Parathyroid adenoma (tissue), 2 donors: ENCODE results near the gene IKBKG.

ENCODE experiments used
- H2AFZ ChIP-seq: fragments of 300-600 bp; sonication (generic); one replicate; pipeline ENCODE4 v1.7.0; 2017; ENCODE audit warnings: antibody characterized with exemption, mild to moderate bottlenecking
- H3K27ac ChIP-seq: fragments of 300-600 bp; sonication (generic); one replicate; pipeline ENCODE4 v1.7.0; 2017
- H3K27me3 ChIP-seq: fragments of 300-600 bp; sonication (generic); one replicate; pipeline ENCODE4 v1.7.0; 2017; ENCODE audit warnings: low read length; ENCODE audit not compliant: control insufficient read depth, insufficient read depth
- H3K36me3 ChIP-seq: fragments of 300-600 bp; sonication (generic); one replicate; pipeline ENCODE4 v1.7.0; 2017; ENCODE audit warnings: low read length; ENCODE audit not compliant: control insufficient read depth, insufficient read depth
- H3K4me1 ChIP-seq: fragments of 300-600 bp; sonication (generic); one replicate; pipeline ENCODE4 v1.7.0; 2017; ENCODE audit warnings: control low read depth
- H3K4me2 ChIP-seq: fragments of 300-600 bp; sonication (generic); one replicate; pipeline ENCODE4 v1.7.0; 2017; ENCODE audit warnings: low read length
- H3K4me3 ChIP-seq: fragments of 300-600 bp; sonication (generic); one replicate; pipeline ENCODE4 v1.7.0; 2017; ENCODE audit warnings: low read depth, low read length
- H3K79me2 ChIP-seq: fragments of 300-600 bp; sonication (generic); one replicate; pipeline ENCODE4 v1.7.0; 2017; ENCODE audit warnings: control low read depth
- H3K9ac ChIP-seq: fragments of 300-600 bp; sonication (generic); one replicate; pipeline ENCODE4 v1.7.0; 2017; ENCODE audit warnings: mild to moderate bottlenecking
- H3K9me3 ChIP-seq: fragments of 300-600 bp; sonication (generic); one replicate; pipeline ENCODE4 v1.7.0; 2017; ENCODE audit warnings: low read length; ENCODE audit not compliant: control insufficient read depth
- TF ChIP-seq, protein P1 (sequence below): fragments of 300-600 bp; sonication (generic); IDR thresholded peaks from one replicate; pipeline ENCODE4 v1.7.0; 2017; ENCODE audit warnings: antibody characterized with exemption, mild to moderate bottlenecking
- donor health status: primary hyperparathyroidism.

Gene IKBKG

GRCh38 chrX:154506483-154507332 lies 40.7 kb upstream of the IKBKG start:
- Histone ChIP-seq H3K9ac (no peak overlapping the region), H3K79me2 (no peaks in the 10 kb centered on the region), H3K27me3 (no peaks in the 10 kb centered on the region), H2AFZ (no peak overlapping the region), H3K9me3 (no peaks in the 10 kb centered on the region), H3K4me3 (no peak overlapping the region), H3K4me1 (no peaks in the 10 kb centered on the region), H3K27ac (no peak overlapping the region), H3K4me2 (no peak overlapping the region), H3K36me3 (no peaks in the 10 kb centered on the region)
- TF ChIP-seq, protein P1, sequence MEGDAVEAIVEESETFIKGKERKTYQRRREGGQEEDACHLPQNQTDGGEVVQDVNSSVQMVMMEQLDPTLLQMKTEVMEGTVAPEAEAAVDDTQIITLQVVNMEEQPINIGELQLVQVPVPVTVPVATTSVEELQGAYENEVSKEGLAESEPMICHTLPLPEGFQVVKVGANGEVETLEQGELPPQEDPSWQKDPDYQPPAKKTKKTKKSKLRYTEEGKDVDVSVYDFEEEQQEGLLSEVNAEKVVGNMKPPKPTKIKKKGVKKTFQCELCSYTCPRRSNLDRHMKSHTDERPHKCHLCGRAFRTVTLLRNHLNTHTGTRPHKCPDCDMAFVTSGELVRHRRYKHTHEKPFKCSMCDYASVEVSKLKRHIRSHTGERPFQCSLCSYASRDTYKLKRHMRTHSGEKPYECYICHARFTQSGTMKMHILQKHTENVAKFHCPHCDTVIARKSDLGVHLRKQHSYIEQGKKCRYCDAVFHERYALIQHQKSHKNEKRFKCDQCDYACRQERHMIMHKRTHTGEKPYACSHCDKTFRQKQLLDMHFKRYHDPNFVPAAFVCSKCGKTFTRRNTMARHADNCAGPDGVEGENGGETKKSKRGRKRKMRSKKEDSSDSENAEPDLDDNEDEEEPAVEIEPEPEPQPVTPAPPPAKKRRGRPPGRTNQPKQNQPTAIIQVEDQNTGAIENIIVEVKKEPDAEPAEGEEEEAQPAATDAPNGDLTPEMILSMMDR, result no peak

GRCh38 chrX:154507673-154508383 lies 39.6 kb upstream of the IKBKG start:
- no peaks in the 10 kb centered on the region for H3K4me1 ChIP-seq
- H3K4me3 ChIP-seq, result no peak overlapping the region
- no peaks in the 10 kb centered on the region for H3K36me3 ChIP-seq
- no peak overlapping the region for H3K4me2 ChIP-seq
- H3K9ac ChIP-seq, result no peak overlapping the region
- no peaks in the 10 kb centered on the region for H3K27me3 ChIP-seq
- H3K79me2 ChIP-seq, result no peaks in the 10 kb centered on the region
- no peaks in the 10 kb centered on the region for H3K9me3 ChIP-seq
- H3K27ac ChIP-seq, result no peak overlapping the region
- TF ChIP-seq, protein P1, result no peak
- H2AFZ ChIP-seq, result no peak overlapping the region

GRCh38 chrX:154508384-154508745 lies 39.1 kb upstream of the IKBKG start:
- TF ChIP-seq, protein P1, result no peak
- H3K27ac ChIP-seq, result no peak overlapping the region
- H3K27me3 ChIP-seq, result no peaks in the 10 kb centered on the region
- no peaks in the 10 kb centered on the region for H3K36me3 ChIP-seq
- H3K79me2 ChIP-seq, result no peaks in the 10 kb centered on the region
- H3K9ac ChIP-seq, result no peak overlapping the region
- H2AFZ ChIP-seq, result no peak overlapping the region
- H3K9me3 ChIP-seq, result no peaks in the 10 kb centered on the region
- no peak overlapping the region for H3K4me2 ChIP-seq
- H3K4me3 ChIP-seq, result no peak overlapping the region
- no peaks in the 10 kb centered on the region for H3K4me1 ChIP-seq

- H3K27me3 ChIP-seq, result no peaks in the 10 kb centered on the region
- H3K4me3 ChIP-seq, result no peak overlapping the region
- H3K27ac ChIP-seq, result no peak overlapping the region
- no peaks in the 10 kb centered on the region for H3K79me2 ChIP-seq
- no peaks in the 10 kb centered on the region for H3K9me3 ChIP-seq
- no peaks in the 10 kb centered on the region for H3K4me1 ChIP-seq
- no peaks in the 10 kb centered on the region for H3K36me3 ChIP-seq
- no peak overlapping the region for H3K9ac ChIP-seq
- TF ChIP-seq, protein P1, result no peak
- no peak overlapping the region for H3K4me2 ChIP-seq
- no peak overlapping the region for H2AFZ ChIP-seq
Observed at GRCh38 chrX:154509455-154509854, 38.0 kb upstream of the IKBKG start.
